Stimulated activated naive CD4-positive, alpha-beta T cell treated with Interleukin-2 at 50 U/mL for 16 hours (primary cell): ENCODE measurements around the gene VPS11.
"Not testable (repeated sequence)": the region's sequence is repeated elsewhere in the genome, so short reads cannot be mapped to it uniquely, and the experiment has no call there.

Experiments used
- DNase-seq: peaks from one replicate; lab custom pipeline; 2025; lab: John Stamatoyannopoulos, UW

VPS11 gene

GRCh38 chr11:119067371-119068222 lies at the start of gene VPS11:
Gene VPS11 (plus strand): TSS chr11:119067818. CDS start chr11:119067824, 6 bp downstream.
- DNase-seq: peak; percentile 97

- DNase-seq: peak; percentile 97
Observed at GRCh38 chr11:119018074-119018938, 49.3 kb upstream of the VPS11 start, which contains the start of the genes RPS25 and TRAPPC4. Gene RPS25 (minus strand): TSS chr11:119018343. CDS start chr11:119018284, 59 bp downstream. Gene TRAPPC4 (plus strand): TSS chr11:119018766. CDS start chr11:119018796, 30 bp downstream.

- DNase-seq: no peak
Observed at GRCh38 chr11:119019996-119020395, 47.6 kb upstream of the VPS11 start.

GRCh38 chr11:119021631-119022030 lies 46.0 kb upstream of the VPS11 start:
- DNase-seq: no peak

GRCh38 chr11:119023741-119024140 lies 43.9 kb upstream of the VPS11 start:
- no peak for DNase-seq

- no peak for DNase-seq
Observed at GRCh38 chr11:119024430-119025098, 43.1 kb upstream of the VPS11 start.

DNA sequence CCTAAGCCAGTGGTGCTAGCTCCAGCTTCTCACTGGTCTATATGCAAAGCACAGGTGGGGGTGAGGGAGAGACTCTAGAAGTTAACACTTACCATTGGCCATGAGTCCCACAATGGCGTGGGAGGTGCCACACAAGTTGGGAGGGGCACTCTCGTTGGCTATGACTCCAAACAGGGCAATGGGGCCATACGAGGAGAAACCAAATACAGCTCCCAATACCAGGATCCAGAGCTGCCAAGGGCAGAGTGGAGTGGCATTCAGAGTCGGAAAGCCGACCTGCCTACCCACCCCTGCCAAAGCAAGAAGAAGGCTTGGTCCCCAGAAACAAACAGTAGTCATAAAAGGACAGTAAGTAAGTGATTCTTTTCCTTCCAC lies 42.5 kb upstream of the VPS11 start:
- no peak for DNase-seq

GRCh38 chr11:119025541-119025940 lies 42.1 kb upstream of the VPS11 start:
- DNase-seq: no peak

DNA sequence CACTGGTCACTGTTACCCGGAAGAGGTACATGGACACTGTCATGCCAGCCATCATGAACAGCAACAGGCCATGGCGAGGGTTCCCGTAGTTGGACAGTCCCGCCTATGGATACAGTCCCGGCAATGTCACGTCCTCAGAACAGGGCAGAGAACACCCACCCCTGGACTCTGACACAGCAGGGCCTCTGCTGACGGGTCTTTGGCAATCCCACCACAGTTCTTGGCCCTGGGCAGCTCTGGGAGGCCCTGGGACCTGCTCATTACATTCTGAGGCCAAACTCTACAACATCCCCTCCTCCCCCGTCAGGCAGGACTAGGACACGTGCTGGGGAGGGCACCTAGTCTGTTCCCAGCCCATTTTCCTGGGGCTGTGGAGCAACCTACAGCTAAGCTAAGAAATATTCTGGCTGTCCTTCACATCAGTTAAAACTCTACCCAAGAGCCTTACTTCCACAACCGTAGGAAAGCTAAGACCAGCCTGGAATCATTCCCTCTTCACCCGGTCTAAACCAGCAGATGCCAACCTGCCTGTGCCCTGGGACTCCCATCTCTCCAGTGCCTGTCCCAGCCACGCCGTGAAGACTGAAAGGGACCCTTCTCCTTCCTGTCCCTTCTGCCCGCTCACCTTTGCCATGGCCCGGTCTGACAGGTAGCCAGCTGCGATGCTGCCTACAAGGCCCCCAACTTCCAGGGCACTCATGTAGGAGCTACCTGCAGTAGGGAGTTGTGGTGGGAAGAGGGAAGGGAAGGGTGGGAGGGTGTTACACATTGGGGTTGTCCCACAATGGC lies 41.4 kb upstream of the VPS11 start:
- DNase-seq: no peak

DNA sequence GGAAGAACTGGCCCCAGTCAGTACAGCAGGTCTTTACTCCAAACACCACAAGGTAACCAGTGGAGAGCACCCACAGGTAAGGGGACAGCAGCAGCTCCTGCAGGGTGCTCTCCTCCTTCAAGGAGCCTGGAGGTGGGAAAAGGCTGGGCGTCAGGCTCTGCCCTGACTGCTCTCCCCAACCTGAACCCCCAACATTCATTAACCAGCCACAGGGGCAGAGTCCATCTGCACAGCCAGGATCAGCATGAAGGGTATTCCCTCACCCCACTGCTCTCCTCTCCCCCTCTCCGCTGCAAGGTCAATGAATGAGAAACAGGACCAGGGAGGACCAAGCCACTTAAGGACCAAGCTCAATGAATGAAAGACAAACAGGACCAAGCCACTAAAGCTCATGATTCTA lies 40.6 kb upstream of the VPS11 start:
- no peak for DNase-seq

DNA sequence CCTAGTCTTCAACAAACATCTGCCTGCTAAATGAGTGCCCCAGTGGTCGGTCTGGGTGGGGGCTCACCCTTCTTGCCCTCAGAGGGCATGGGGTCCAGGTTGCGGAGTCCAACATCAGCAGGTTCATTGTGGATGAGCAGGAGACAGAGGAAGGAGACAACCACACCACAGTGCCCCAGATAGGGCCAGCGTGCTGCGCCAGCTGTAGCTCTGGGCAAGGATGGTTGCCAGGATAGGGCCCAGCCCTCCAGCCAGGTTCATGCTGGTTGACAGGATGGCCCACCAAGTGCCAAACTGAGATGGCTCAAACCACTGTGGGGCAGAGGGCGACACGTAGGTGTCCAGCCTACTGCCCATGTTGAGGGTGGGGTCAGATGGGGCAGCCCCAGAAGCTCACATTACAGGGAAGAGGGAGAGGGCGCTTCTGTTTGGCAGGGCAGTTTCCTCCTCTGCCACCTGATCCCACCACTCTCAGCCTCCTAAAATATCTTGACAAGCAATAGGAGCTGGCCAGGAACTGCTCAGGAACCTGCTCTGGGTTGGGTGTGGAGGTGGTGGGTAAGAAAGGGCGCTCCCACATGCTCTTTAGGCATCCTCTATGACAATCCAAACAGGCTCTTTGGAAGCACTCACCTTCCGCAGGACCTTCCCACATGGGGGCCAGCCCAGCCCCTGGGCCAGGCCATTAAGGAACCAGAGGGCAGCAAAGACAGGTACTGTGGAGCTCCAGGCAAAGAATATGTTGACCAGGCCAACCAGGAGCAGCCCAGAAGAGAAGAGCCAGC lies 39.9 kb upstream of the VPS11 start:
- DNase-seq: no peak

GRCh38 chr11:119028346-119029068 lies 39.1 kb upstream of the VPS11 start:
- no peak for DNase-seq

DNA sequence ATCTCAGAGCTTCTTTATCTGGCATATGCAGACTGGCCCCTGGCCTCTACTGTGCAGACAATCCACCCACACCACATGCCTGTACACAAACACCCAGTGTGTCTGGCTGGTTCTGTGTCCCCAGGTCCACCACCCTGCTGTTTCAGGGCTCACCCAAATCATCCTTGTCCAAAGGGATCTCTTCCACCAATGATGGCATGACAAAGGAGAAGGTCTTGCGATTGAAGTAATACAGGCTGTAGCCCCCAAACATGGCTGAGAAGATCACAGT lies 38.6 kb upstream of the VPS11 start:
- no peak for DNase-seq

DNA sequence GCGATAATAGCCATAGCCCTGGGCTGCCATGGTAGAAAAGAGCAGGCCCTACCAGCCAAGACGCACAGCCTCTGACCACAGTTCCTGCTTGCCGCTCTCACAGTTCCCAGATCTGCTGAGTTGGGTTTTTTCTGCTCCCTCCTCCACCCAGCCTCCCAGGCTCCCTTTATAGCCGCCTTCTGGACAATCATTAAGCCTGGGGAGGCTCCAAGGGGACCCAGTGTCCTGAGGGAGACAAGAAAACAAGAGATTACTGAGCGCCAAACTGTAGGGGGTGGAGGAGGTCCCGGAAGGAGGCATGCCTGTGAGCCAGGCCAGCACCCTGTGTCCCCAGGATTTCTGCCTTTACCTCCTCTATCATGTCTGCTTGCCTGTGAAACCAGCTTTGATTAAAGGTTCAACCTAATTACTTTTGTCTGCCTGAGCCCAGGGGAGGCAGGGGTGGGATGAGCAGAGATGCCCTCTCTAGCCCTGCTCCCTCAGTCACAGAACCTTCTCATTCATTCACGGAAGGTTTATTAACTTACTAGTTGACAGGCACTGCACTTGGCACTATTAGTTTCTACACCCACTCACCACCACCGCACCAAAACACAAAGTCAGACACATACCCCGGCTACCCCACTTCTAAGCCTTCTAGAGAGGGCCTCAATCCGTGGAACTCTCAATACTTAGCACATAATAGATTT lies 38.1 kb upstream of the VPS11 start:
- DNase-seq: peak; percentile 61

GRCh38 chr11:119030029-119030328 lies 37.6 kb upstream of the VPS11 start:
- DNase-seq: peak; percentile 23

DNA sequence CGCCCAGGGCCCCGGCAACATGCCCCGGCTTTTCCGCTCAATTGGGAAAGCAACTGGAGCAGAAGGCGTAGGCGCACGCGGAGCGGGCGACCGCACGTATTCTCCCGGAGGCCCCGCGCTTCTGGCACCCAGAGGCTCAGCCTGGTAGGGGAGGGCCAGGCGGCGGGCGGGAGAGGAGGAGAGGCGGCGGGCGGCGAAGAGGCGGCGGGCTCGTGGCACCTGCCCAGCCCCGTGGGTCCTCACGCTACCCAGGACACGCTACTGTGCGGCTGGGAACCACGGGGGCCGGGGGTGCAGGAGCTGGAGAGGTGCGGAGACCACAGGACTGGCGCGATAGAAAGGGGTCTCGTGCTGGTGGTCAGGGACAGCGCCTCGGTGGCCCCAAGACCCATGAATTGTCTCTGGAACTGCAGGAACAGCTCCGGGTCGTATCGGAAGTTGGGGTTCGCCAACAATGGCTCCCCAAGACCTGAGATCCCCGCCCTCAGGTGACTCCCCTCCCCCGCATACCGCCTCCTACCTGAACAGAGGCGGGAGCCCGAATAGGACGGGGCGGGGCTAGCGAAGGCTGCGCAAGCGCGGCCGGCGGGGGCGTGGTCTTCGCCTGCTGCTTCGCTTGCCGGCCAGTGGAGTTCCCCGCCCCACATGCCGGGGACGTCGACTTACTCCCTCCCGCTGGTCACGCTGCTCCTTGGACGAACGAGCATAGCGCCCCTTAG lies 37.1 kb upstream of the VPS11 start, which contains the start of gene SLC37A4:
SLC37A4 (minus strand) TSS at position 549 of the 719 bp plus-strand sequence.
- peak; percentile 97 for DNase-seq

DNA sequence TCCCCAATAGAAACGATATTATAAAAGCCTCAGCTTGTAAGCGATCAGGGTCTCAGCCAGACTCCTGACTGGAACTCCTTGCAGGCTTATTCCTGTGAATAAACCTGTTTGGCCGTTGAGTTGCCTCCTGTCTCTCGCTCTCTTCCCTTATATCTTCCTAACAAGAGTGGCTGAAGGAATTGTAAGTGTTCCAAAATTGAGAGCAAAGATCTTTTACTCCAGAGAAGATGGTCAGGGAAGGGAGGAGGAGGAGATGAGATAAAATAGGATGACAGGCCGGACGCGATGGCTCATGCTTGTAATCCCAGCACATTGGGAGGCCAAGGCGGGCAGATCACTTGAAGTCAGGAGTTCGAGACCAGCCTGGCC lies 35.7 kb upstream of the VPS11 start:
- no peak for DNase-seq

DNA sequence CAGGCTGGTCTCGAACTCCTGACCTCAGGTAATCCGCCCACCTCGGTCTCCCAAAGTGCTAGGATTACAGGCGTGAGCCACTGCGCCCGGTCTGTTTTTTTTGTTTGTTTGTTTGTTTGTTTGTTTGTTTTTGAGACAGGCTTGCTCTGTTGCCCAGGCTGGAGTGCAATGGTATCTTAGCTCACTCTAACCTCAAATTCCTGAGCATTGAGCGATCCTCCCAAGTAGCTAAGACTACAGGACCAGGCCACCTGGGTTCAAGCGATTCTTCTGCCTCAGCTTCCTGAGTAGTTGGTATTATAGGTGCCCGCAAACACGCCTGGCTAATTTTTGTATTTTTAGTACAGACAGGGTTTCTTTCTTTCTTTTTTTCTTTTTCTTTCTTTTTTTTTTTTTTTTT lies 34.2 kb upstream of the VPS11 start:
- not testable (repeated sequence) for DNase-seq

DNA sequence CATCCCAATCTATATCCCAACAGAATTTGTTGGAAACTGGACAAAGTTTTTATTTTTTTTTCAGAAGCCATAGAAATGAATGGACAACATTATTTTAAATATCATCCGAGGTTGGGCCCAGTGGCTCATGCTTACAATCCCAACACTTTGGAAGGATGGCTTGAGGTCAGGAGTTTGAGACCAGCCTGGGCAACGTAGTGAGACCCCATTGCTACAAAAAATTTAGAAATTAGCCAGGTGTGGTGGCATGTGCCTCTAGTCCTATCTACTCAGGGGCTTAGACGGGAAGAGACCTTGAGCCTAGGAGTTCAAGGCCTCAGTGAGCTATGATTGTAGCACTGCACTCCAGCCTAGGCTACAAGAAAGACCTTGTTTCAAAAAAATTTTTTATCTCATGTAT lies 32.8 kb upstream of the VPS11 start:
- DNase-seq: no peak
